Adrenal gland (tissue), 5 donors: Measurements from ENCODE around the gene ABCA1.

ENCODE experiments used
- CTCF ChIP-seq, 6 experiments: fragments of 450-650 bp in 4 of 6; fragments of 200-600 bp in 2 of 6; sonication (generic) in 1 of 6; IDR thresholded peaks; 1 replicate in 5 of 6; 2 replicates in 1 of 6; pipeline versions ENCODE4 v1.5.1 to v1.8.0; 2016 to 2021; ENCODE audit warnings: antibody characterized with exemption in 6 of 6, mild to moderate bottlenecking in 2 of 6, moderate library complexity in 1 of 6
- POLR2A ChIP-seq, 2 donors: fragments of 450-650 bp; IDR thresholded peaks; one replicate each; pipeline ENCODE4 v1.6.1; 2017; ENCODE audit warnings: antibody characterized with exemption in 2 of 2, mild to moderate bottlenecking in 2 of 2, moderate library complexity in 1 of 2
- donor health status: DM: no; HTN: no; CAD: no.

- no peak for TF ChIP-seq CTCF (IDR thresholded peaks at IDR 0.05)
- TF ChIP-seq POLR2A (IDR thresholded peaks at IDR 0.05), result no peak
These were observed 169.0 kb downstream of the ABCA1 start for GRCh38 chr9:104758974-104759373.
